Activated T-helper 17 cell treated with anti-CD3 and anti-CD28 coated beads, Interleukin-2, amount 50 U/mL, for 72 hours (primary cell): ENCODE results near the gene HNRNPU. TPM values are rescaled to one million over a fixed set of nuclear protein-coding genes. Genes with fewer than 3 reads are reported as not detected.
A peak's percentile ranks its signal among the peaks of the same experiment; 100 is the strongest.

Experiments used
- ATAC-seq: fragments of 150-1000 bp; cut with Tn5 transposase; replicated peaks from 2 replicates; pipeline ENCODE4 v1.10.0; 2021; ENCODE audit warnings: mild to moderate bottlenecking, moderate library complexity
- H3K27ac Mint-ChIP-seq: one replicate; pipeline ENCODE4 v1.8.0; 2022; ENCODE audit warnings: mixed read lengths
- H3K27me3 Mint-ChIP-seq: one replicate; pipeline ENCODE4 v1.8.0; 2022; ENCODE audit warnings: mixed read lengths
- H3K36me3 Mint-ChIP-seq: one replicate; pipeline ENCODE4 v1.8.0; 2022; ENCODE audit warnings: low read depth, mild to moderate bottlenecking, mixed read lengths
- H3K4me1 Mint-ChIP-seq: one replicate; pipeline ENCODE4 v1.8.0; 2022; ENCODE audit warnings: mixed read lengths
- H3K4me3 Mint-ChIP-seq: one replicate; pipeline ENCODE4 v1.8.0; 2022; ENCODE audit warnings: mild to moderate bottlenecking, mixed read lengths
- H3K9me3 Mint-ChIP-seq: one replicate; pipeline ENCODE4 v1.8.0; 2022; ENCODE audit warnings: mixed read lengths
- total RNA-seq, 2 donors: library from RNA; stranded (reverse); gene quantifications; one replicate each; pipeline ENCODE4 v1.2.3, GENCODE V29; 2022

The HNRNPU gene
- 100 to 1,000 TPM; 336 to 438 TPM for total RNA-seq

DNA sequence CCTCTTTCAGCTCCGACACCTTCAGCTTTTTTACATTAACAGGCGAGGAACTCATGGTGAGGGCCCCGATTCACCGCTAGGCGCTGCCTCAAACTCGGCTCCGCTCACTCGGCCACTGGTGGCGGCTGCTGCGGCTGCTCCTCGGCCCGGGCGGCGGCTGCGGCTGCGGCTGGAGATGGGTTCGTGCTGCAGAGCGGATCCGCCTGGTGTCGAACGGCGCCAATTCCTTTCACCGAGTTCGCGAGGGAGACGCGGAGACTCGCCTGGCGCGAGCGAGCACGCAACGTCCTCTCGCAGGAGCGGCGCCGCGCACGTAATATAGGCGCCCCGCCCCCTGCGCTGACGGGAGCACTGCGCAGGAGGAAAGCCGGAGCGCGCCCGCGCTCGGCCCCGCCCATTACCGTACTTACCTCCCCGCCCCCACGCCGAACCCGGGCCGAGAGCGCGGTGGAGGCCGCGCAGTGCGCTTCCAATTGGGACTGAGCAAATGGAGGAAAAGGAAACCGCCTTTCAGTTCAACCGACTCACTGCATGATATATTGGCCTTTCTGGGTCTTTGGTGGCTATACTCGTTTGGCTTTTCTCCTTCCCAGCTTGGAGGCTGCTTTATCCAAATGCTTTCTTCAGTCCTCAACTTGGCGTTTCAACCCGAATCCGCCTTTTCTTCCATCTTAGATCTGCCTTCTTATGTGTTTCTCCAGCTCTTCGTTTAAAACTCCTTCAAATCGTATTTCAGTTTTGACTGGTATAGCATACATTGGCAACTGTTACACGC, at the start of gene HNRNPU:
Gene HNRNPU (minus strand): TSS at position 291 of the 775 bp plus-strand sequence. CDS start 236 bp downstream, at position 55.
- no peaks in the 10 kb centered on the region for H3K27me3 Mint-ChIP-seq
- peak within 1 kb of the TSS; percentile 95 for H3K4me3 Mint-ChIP-seq
- peak within 1 kb of the TSS; percentile 97 for H3K27ac Mint-ChIP-seq
- peaks cover 54% of the 10 kb centered on the region for H3K36me3 Mint-ChIP-seq
- H3K4me1 Mint-ChIP-seq = peaks cover 16% of the 10 kb centered on the region
- ATAC-seq = peak; percentile 79
- H3K9me3 Mint-ChIP-seq = no peaks in the 10 kb centered on the region

DNA sequence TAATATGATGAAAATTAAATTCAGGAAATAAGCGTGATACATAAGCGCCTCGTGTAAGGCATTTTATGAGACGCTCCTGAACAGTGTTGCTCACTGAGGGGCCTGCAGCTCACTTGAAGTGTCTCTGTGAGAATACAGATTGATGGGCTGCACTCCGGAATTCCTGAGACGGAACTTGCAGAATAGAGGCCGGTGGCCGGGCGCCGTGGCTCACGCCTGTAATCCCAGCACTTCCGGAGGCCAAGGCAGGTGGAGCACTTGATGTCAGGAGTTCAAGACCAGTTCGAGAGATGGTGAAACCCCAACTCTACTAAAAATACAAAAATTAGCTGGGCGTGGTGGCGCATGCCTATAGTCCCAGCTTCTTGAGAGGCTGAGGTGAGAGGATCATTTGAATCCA, 49.5 kb upstream of the HNRNPU start:
- no peaks in the 10 kb centered on the region for H3K27me3 Mint-ChIP-seq
- no peak overlapping the region for H3K4me3 Mint-ChIP-seq
- no peaks in the 10 kb centered on the region for H3K36me3 Mint-ChIP-seq
- H3K27ac Mint-ChIP-seq = no peak overlapping the region
- no peaks in the 10 kb centered on the region for H3K9me3 Mint-ChIP-seq
- no peak for ATAC-seq
- H3K4me1 Mint-ChIP-seq = peaks cover 4% of the 10 kb centered on the region

DNA sequence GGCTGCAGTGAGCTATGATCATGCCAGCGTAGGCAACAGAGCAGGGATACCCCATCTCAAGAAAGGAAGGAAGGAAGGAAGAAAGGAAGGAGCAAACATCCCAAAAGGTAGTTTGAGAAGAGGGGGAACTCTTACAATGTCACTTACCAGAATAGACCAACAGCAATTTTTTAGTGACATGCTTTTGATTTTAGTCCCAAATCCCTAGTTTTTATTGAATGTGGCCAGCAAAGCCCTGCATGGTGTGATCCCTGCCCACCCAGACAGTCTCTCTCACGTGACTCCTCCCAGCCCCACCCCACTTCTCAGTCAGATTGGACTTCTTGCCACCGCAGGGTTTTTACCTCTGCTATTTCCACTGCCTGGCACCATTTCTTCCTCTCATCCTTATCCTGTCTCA, 39.8 kb upstream of the HNRNPU start:
- Mint-ChIP-seq H3K36me3 (no peaks in the 10 kb centered on the region), H3K4me1 (no peaks in the 10 kb centered on the region), H3K9me3 (no peaks in the 10 kb centered on the region), H3K27me3 (no peaks in the 10 kb centered on the region), H3K4me3 (no peak overlapping the region), H3K27ac (no peak overlapping the region)
- no peak for ATAC-seq

DNA sequence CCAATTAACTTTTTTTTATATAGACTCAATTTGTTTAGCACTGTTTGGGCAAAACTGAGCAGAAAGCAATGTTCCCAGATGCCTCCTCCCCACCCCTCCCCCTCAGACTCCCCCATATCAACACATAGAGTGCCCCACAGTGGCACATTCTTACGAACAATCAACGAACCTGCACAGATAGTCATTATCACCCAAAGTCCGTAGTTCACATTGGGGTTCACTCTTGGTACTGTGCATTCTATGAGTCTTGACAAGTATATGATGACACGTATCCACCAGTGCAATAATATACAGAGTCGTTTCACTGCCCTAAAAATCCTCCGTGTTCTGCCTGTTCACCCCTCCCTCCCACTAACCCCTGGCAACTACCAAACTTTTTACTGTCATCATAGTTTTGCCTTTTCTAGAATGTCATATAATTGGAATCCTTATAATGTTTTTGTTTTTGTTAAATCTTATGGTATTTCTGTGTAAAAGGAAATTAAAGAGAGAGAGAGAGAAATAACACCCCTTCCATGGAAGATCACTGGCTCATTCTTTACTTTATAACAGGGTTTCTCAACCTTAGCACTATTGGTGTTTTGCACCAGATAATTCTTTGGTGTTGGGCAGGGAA, 37.2 kb upstream of the HNRNPU start:
- Mint-ChIP-seq H3K27ac (no peak overlapping the region), H3K9me3 (no peaks in the 10 kb centered on the region), H3K36me3 (no peaks in the 10 kb centered on the region), H3K4me3 (no peak overlapping the region), H3K27me3 (no peaks in the 10 kb centered on the region), H3K4me1 (no peaks in the 10 kb centered on the region)
- no peak for ATAC-seq

DNA sequence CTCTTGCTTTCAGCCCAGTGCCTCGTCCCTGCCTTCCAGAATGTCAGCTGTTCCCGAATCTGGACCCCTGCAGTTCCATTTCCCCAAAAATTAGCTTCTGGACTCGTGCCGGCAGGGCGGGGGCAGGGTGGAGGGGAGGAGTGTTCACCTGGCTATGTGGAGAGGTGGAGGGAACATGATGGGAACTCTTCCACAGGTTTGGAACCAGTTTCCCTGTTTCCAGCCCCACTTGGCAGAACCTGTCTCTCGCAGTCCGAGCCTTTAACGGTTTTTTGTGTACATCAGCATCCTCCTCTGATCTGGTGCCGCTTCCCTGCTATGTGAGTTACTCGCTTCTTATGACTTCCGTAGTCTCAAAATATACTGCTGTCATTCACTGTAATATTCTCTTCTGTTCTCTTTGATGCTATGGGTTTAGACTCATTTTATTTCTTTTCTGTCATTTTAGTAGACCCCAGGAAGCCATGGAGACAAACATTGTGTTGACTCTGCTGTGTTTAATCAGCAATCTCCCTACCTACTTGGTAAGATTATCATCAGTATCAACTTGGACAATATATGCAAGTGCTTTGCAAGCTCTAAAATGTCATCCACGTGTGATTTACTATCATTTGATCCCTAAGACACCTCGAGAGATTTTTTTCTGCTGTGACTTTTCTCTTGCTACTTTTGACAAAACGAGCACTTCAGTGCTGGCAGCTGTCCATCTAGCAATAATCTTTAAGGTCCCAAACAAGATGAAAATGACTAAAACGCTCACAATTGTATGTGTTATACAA, 33.3 kb upstream of the HNRNPU start:
- Mint-ChIP-seq H3K4me3 (no peak overlapping the region), H3K36me3 (no peaks in the 10 kb centered on the region), H3K27ac (no peak overlapping the region), H3K4me1 (no peaks in the 10 kb centered on the region), H3K9me3 (no peaks in the 10 kb centered on the region), H3K27me3 (no peaks in the 10 kb centered on the region)
- ATAC-seq = no peak

DNA sequence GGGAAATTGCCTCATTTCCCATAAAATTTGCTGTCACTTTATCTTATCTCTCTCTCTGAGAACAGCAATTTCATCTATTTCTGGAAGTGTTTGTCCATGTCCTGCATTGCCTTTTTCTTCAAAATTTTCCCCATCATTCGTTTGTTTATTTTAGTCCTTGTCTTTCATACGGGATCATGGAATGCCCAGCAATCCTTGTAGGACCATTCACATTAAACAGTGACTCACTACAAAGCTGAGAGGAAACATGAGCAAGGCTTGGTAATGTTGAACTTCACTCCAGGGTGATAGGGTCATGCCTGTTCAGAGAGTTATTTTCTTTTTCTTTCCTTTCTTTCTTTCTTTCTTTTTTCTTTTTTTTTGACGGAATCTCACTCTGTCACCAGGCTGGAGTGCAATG, 32.2 kb upstream of the HNRNPU start:
- no peak for ATAC-seq
- Mint-ChIP-seq H3K27ac (no peak overlapping the region), H3K4me3 (no peak overlapping the region), H3K27me3 (no peaks in the 10 kb centered on the region), H3K36me3 (no peaks in the 10 kb centered on the region), H3K9me3 (no peaks in the 10 kb centered on the region), H3K4me1 (no peaks in the 10 kb centered on the region)

DNA sequence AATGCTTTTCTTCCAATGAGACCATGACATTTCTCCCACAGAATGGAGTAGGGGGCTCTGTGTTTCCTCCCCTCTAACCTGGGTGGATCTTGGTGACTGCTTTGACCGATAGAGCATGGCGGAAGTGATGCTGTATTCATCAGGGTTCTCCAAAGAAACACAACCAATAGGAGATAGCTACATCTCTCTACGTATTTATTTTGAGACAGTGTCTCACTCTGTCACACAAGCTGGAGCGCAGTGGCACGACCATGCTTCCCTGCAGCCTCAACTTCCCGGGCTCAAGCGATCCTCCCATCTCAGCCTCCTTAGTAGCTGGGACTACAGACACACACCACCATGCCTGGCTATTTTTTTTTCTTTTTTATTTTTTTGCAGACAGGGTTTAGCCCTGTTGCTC, 29.5 kb upstream of the HNRNPU start:
- Mint-ChIP-seq H3K36me3 (no peaks in the 10 kb centered on the region), H3K4me3 (no peak overlapping the region), H3K27me3 (no peaks in the 10 kb centered on the region), H3K27ac (no peak overlapping the region), H3K9me3 (no peaks in the 10 kb centered on the region), H3K4me1 (no peaks in the 10 kb centered on the region)
- ATAC-seq = no peak

DNA sequence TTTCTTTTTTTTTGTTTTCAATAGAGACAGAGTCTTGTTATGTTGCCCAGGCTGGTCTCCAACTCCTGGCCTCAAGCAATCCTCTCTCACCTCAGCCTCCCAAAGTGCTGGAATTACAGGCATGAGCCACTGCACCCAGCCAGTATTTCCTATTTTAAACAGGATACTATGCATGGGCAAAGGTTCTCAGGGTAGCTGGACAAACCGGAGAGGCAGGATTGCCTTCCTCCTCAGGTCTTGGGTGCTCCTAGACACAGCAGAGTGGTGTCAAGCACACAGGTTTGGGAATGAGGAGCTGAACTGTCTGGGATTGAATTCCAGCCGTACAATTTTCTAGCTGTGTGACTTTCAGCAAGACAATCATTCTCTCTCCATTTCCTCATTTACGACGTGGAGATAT, 22.9 kb upstream of the HNRNPU start:
- no peak for ATAC-seq
- no peaks in the 10 kb centered on the region for H3K36me3 Mint-ChIP-seq
- no peak overlapping the region for H3K27ac Mint-ChIP-seq
- no peaks in the 10 kb centered on the region for H3K27me3 Mint-ChIP-seq
- H3K4me3 Mint-ChIP-seq = no peak overlapping the region
- no peaks in the 10 kb centered on the region for H3K9me3 Mint-ChIP-seq
- no peaks in the 10 kb centered on the region for H3K4me1 Mint-ChIP-seq

DNA sequence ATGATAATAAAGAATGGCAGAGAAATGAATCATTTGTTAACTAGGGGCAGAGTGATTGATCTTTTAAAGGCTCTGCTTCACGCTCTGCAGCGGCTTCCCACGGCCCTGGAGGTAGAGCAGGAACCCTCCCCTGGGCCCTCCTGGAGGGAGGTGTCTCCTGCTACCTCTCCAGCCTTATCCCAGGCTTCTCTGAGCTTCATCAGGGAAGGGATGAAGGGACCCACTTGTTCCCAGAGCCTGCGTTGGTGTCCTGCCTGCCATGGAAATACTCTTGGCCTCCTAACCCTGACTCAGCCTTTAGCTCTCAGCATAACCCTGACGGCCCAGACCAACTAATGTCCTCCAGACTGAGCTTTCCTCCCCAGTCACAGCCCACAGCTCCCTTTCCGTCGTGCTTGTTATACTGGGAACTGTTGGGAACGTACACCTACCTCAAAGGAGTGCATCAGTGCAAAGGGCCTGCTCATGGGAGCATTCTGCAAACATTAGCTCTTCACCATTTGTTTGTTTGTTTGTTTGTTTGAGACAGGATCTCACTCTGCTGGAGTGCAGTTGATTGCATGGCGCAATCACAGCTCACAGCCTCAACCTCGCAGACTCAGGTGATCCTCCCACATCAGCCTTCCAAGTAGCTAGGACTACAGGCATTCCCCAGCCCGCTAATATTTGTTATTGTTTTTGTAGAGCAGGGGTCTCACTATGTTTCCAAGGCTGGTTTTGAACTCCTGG, 17.4 kb upstream of the HNRNPU start:
- no peaks in the 10 kb centered on the region for H3K9me3 Mint-ChIP-seq
- no peaks in the 10 kb centered on the region for H3K36me3 Mint-ChIP-seq
- H3K4me3 Mint-ChIP-seq = no peak overlapping the region
- no peaks in the 10 kb centered on the region for H3K27me3 Mint-ChIP-seq
- no peak for ATAC-seq
- H3K27ac Mint-ChIP-seq = no peak overlapping the region
- no peaks in the 10 kb centered on the region for H3K4me1 Mint-ChIP-seq

DNA sequence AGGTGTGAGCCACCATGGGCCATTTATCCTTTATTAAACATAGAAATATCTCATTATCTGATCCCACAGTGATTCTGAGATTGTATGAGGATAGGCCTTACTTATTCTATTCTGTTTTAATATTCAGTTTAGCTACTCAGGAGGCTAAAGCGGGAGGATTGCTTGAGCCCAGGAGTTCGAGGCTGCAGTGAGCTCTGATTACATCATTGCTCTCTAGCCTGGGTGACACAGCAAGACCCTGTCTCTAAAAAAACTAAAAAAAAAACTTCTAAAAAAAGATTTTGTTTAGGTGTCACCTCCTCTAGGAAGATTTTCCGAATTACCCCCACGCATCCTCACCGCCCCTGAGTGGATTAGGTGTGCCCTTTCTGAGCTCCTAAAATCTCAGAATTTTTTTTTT, 14.3 kb upstream of the HNRNPU start:
- Mint-ChIP-seq H3K36me3 (no peaks in the 10 kb centered on the region), H3K27ac (no peak overlapping the region), H3K27me3 (no peaks in the 10 kb centered on the region)

DNA sequence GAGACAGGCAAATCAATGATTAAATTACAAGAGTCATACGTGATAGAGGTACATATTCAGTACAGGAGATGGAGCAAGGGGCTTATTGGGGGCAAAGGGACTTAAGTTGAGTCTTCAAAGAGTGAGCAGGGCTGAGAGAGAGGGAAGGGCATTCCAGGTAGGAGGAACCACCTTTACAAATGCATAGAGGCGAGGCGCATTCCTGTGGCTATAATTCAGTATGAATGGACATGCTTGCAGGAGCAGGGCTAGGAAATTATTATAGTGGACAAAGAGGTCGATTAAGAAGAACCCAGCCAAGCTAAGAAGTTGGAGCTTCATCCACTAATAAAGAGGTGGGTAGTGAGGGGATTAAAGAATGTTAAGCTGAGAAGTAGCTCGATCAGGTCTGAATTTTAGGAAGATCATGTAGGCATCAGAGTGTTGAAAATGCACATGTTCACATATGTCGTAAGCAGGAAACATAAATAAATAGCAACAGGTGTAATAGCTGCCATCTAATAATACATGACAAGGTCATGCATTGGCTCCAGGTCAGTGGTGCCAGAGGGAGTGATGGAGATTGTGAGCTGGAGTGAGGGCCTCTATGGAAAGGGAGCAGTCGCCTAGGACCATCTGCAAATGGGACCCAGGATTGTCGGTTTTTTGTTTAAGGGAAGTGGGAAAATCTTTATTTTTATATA, 12.0 kb upstream of the HNRNPU start:
- H3K9me3 Mint-ChIP-seq = no peaks in the 10 kb centered on the region
- no peaks in the 10 kb centered on the region for H3K4me1 Mint-ChIP-seq
- no peak for ATAC-seq
- H3K4me3 Mint-ChIP-seq = no peak overlapping the region
- no peaks in the 10 kb centered on the region for H3K27me3 Mint-ChIP-seq
- no peak overlapping the region for H3K27ac Mint-ChIP-seq
- H3K36me3 Mint-ChIP-seq = no peaks in the 10 kb centered on the region

More for the DNA sequence above, 14.3 kb upstream of the HNRNPU start:
- ATAC-seq = no peak
- Mint-ChIP-seq H3K4me1 (no peaks in the 10 kb centered on the region), H3K4me3 (no peak overlapping the region), H3K9me3 (no peaks in the 10 kb centered on the region)

DNA sequence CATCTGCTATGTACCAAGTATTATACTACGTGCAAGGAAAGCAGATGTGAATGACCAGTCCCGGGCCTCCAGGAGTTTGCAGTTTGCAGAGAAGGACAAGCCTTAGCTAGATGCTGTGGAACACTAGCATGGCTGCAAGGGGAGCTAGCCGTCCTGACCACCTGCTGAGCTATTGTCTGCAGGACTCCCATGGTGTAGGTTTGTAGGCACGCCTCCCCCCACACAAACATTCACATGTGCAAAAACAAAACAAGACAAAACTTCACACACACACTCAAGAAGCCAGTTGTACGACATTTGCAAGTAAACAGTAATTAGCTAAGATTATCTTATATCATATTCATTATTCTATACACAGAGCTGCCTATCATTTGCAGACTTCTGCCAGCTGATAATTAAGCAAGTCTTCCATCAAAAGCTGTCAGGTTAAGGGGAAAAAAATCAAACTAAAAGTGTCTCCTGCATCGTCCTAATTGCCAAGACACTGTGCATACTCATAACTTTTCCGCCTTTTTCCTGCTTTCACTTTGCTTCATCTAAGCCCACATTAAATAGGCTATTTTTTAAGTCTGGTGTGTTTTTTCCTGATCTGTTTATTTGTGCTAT, 10.7 kb upstream of the HNRNPU start:
- Mint-ChIP-seq H3K4me3 (no peak overlapping the region), H3K27me3 (no peaks in the 10 kb centered on the region)
- ATAC-seq = no peak

DNA sequence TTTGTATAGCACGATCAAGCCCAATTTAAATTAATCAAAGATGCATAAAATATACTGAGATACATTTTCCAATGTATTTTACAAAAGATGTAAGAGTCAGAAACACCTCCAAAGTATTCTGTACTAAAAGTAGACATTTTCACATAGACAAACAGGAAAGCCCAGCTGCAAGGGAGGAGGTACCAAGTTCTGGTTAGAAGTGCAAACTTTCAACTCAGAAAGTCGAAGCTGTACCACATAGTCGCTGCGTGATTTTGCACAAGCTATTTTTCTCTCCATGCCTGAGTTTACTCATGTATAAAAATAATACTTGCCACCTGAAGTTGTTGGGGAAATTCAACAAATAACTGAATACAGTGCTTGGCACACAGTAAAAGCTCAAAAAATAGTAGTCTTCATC, 5.6 kb upstream of the HNRNPU start:
- no peak for ATAC-seq
- H3K27me3 Mint-ChIP-seq = no peaks in the 10 kb centered on the region
- H3K4me1 Mint-ChIP-seq = no peaks in the 10 kb centered on the region
- peaks cover 2% of the 10 kb centered on the region for H3K36me3 Mint-ChIP-seq
- H3K9me3 Mint-ChIP-seq = no peaks in the 10 kb centered on the region
- H3K4me3 Mint-ChIP-seq = no peak overlapping the region
- H3K27ac Mint-ChIP-seq = no peak overlapping the region

More for the DNA sequence above, 10.7 kb upstream of the HNRNPU start:
- Mint-ChIP-seq H3K27ac (no peak overlapping the region), H3K36me3 (no peaks in the 10 kb centered on the region), H3K4me1 (no peaks in the 10 kb centered on the region), H3K9me3 (no peaks in the 10 kb centered on the region)
